Thoracic aorta (tissue), 2 donors: Measurements from ENCODE around the gene PCARE. TPM values are rescaled to one million over a fixed set of nuclear protein-coding genes. Genes with fewer than 3 reads are reported as not detected.

ENCODE experiments used
- ATAC-seq: fragments of 150-250 bp; one replicate; pipeline ENCODE4 v1.8.0; 2017; ENCODE audit warnings: low read depth; ENCODE audit not compliant: insufficient number of reproducible peaks, low FRiP score
- DNase-seq: peaks from one replicate; pipeline ENCODE4 v3.0.0-alpha.2; 2020; ENCODE audit warnings: low spot score
- H3K27ac ChIP-seq, 2 donors: fragments of 200-600 bp; sonication (generic); 1 replicate in 1 of 2; 2 replicates in 1 of 2; pipeline ENCODE4 v1.5.1; 2016; ENCODE audit warnings: mild to moderate bottlenecking in 2 of 2, moderate library complexity in 2 of 2
- H3K27me3 ChIP-seq: fragments of 200-600 bp; sonication (generic); replicated peaks from 2 replicates; pipeline ENCODE4 v1.6.0; 2016; ENCODE audit warnings: mild to moderate bottlenecking; ENCODE audit not compliant: insufficient read depth
- H3K36me3 ChIP-seq: fragments of 200-600 bp; sonication (generic); one replicate; pipeline ENCODE4 v1.5.1; 2016
- H3K4me1 ChIP-seq, 2 donors: fragments of 200-600 bp; sonication (generic); 1 replicate in 1 of 2; 2 replicates in 1 of 2; pipeline versions ENCODE4 v1.5.1 to v1.6.0; 2016; ENCODE audit warnings: low read depth in 2 of 2, mild to moderate bottlenecking in 1 of 2; ENCODE audit not compliant: control insufficient read depth in 1 of 2
- H3K4me3 ChIP-seq: fragments of 200-600 bp; sonication (generic); 2 replicates; pipeline ENCODE4 v1.5.1; 2016; ENCODE audit warnings: mild to moderate bottlenecking
- H3K9me3 ChIP-seq: fragments of 200-600 bp; sonication (generic); 2 replicates; pipeline ENCODE4 v1.5.1; 2016
- total RNA-seq, 2 donors: library from RNA; depleted of rRNA; stranded (reverse); fragments of >200 nt; gene quantifications; one replicate each; pipeline versions ENCODE4 v1.1.0 to v1.2.3, GENCODE V29; 2016
- TF ChIP-seq, protein P1 (sequence below): fragments of 200-600 bp; sonication (generic); IDR thresholded peaks from one replicate; pipeline ENCODE4 v1.5.1; 2019; ENCODE audit warnings: antibody characterized with exemption

PCARE gene
- total RNA-seq, 2 donors from 2014 or later: not detected

GRCh38 chr2:29053670-29054400, 20.5 kb downstream of the PCARE start:
- Histone ChIP-seq H3K27me3 (no peaks in the 10 kb centered on the region), H3K4me1 (no peaks in the 10 kb centered on the region), H3K9me3 (no peaks in the 10 kb centered on the region), H3K4me3 (no peak overlapping the region), H3K36me3 (no peaks in the 10 kb centered on the region), H3K27ac (no peak overlapping the region)
- DNase-seq (no peak), ATAC-seq (no peak)
- TF ChIP-seq, protein P1, sequence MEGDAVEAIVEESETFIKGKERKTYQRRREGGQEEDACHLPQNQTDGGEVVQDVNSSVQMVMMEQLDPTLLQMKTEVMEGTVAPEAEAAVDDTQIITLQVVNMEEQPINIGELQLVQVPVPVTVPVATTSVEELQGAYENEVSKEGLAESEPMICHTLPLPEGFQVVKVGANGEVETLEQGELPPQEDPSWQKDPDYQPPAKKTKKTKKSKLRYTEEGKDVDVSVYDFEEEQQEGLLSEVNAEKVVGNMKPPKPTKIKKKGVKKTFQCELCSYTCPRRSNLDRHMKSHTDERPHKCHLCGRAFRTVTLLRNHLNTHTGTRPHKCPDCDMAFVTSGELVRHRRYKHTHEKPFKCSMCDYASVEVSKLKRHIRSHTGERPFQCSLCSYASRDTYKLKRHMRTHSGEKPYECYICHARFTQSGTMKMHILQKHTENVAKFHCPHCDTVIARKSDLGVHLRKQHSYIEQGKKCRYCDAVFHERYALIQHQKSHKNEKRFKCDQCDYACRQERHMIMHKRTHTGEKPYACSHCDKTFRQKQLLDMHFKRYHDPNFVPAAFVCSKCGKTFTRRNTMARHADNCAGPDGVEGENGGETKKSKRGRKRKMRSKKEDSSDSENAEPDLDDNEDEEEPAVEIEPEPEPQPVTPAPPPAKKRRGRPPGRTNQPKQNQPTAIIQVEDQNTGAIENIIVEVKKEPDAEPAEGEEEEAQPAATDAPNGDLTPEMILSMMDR: no peak

DNA sequence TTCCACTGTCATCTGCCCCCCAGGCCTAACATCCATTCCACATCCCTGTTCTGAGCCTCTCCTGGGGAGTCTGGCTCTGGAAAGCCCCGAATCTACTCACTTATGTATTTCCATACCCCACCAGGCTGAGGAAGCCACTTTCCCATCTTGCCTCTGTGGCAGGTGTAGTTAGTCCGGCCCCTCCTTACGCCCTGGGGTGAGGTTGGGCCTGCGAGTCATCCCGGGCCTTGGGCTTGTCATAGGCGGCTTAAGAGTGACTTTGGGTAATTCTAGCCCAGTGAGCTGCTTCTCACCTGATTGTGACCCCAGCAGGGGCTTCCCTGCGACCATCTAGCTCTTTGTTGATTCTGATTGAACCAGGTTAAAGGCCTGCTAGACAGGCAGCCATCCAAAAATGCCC, 21.1 kb downstream of the PCARE start:
- H3K4me1 ChIP-seq: no peaks in the 10 kb centered on the region
- H3K27ac ChIP-seq: no peak overlapping the region
- DNase-seq (no peak), ATAC-seq (no peak)
- H3K27me3 ChIP-seq: no peaks in the 10 kb centered on the region
- TF ChIP-seq, protein P1: no peak
- H3K36me3 ChIP-seq: no peaks in the 10 kb centered on the region
- H3K9me3 ChIP-seq: no peaks in the 10 kb centered on the region
- H3K4me3 ChIP-seq: no peak overlapping the region

GRCh38 chr2:29052807-29053206, 21.5 kb downstream of the PCARE start:
- Histone ChIP-seq H3K36me3 (no peaks in the 10 kb centered on the region), H3K9me3 (no peaks in the 10 kb centered on the region), H3K27ac (no peak overlapping the region), H3K4me3 (no peak overlapping the region), H3K4me1 (no peaks in the 10 kb centered on the region), H3K27me3 (no peaks in the 10 kb centered on the region)
- no peak for DNase-seq
- ATAC-seq: no peak
- TF ChIP-seq, protein P1: no peak

DNA sequence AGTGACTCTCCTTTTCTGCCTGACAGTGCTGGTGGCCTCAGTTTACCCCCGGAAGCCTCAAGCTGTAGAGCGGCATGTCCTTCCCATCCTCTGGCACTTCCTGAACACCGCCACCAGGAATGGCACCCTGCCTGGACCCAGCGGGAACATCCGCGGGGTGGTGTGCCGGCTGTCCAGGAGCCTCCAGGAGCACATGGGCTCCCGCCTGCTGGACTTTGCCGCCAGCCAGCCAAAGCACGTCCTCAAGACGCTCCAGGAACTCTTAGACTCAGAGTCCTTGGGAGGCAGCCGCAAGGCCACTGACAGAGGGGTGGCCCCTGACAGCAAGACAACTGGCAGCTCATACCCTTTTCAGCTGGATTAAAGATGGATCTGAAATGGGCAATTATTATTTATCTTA, 22.6 kb downstream of the PCARE start:
- H3K9me3 ChIP-seq: no peaks in the 10 kb centered on the region
- ATAC-seq: no peak
- no peak for DNase-seq
- no peaks in the 10 kb centered on the region for H3K4me1 ChIP-seq
- no peaks in the 10 kb centered on the region for H3K27me3 ChIP-seq
- TF ChIP-seq, protein P1: no peak
- H3K36me3 ChIP-seq: no peaks in the 10 kb centered on the region
- H3K4me3 ChIP-seq: no peak overlapping the region
- no peak overlapping the region for H3K27ac ChIP-seq

GRCh38 chr2:29050591-29050990, 23.7 kb downstream of the PCARE start:
- Histone ChIP-seq H3K4me3 (no peak overlapping the region), H3K36me3 (no peaks in the 10 kb centered on the region), H3K27me3 (no peaks in the 10 kb centered on the region), H3K4me1 (no peaks in the 10 kb centered on the region), H3K9me3 (no peaks in the 10 kb centered on the region), H3K27ac (no peak overlapping the region)
- DNase-seq (no peak), ATAC-seq (no peak)
- TF ChIP-seq, protein P1: no peak
